Tongue (tissue), 3 donors: Measurements from ENCODE around the gene IL12B. TPM values are rescaled to one million over a fixed set of nuclear protein-coding genes. Genes with fewer than 3 reads are reported as not detected.
"Not testable (repeated sequence)": the region's sequence is repeated elsewhere in the genome, so short reads cannot be mapped to it uniquely, and the experiment has no call there.

Experiments
- DNase-seq: peaks from one replicate; pipeline ENCODE4 v3.0.0-alpha.2; 2015
- small RNA-seq: library from RNA; depleted of rRNA; stranded (forward); fragments of <200 nt; gene quantifications from one replicate; pipeline ENCODE3, GENCODE V24; 2014; ENCODE audit warnings: low replicate concordance
- total RNA-seq: library from RNA; depleted of rRNA; stranded (reverse); fragments of >200 nt; gene quantifications from one replicate; pipeline ENCODE4 v1.2.3, GENCODE V29; 2014

Gene IL12B
- total RNA-seq, 1 donor from 2014 or later = not detected

- DNase-seq = no peak
These were observed 39.5 kb downstream of the IL12B start for GRCh38 chr5:159290741-159291140.

- DNase-seq = peak; percentile 45
These were observed 43.8 kb downstream of the IL12B start for GRCh38 chr5:159286420-159287035.

DNA sequence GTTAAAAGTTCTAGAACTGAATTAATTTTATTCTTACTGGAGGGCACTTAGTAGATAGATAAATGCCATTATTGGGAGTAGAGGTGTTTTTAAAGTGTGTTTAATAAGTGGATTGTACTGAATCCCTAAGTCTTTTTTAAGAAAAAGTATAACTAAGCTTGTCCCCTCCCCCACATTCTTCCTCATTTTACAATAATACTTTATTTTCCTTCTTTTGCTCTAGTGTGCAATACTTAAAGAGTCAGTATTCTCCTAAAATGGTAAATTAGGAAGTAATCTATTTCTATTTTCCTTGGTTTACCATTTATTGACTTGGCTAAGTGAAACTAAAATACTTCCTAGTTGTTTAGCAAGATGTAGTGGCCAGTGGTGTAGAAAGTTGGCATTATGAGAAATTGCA lies 55.6 kb downstream of the IL12B start:
- DNase-seq = no peak

GRCh38 chr5:159273923-159274322 lies 56.4 kb downstream of the IL12B start:
- peak; percentile 23 for DNase-seq

GRCh38 chr5:159269723-159270122 lies 60.6 kb downstream of the IL12B start:
- DNase-seq = no peak

DNA sequence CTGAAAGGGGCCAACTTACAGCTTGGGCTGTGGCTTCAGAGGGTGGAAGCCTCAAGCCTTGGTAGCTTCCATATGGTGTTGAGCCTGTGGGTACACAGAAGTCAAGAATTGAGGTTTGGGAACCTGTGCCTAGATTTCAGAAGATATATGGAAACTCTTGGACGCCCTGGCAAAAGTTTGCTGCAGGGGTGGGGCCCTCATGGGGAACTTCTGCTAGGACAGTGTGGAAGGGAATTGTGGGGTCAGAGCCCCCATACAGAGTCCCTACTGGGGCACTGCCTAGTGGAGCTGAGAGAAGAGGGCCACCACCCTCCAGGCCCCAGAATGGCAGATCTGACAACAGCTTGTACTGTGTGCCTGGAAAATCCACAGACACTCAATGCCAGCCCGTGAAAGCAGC lies 63.5 kb downstream of the IL12B start:
- not testable (repeated sequence) for DNase-seq

Small RNAs within 50 kb of the gene (small RNA-seq; reads per million reads assigned to genes)
- not detected for gene RNU4ATAC2P

Other genes with a start within 250 kb of the IL12B start
- gene EBF1, start 230.6 kb downstream of the IL12B start, total RNA-seq = 35.3 TPM
- gene RNF145, start 120.9 kb downstream of the IL12B start, total RNA-seq = 52.9 TPM
- gene UBLCP1, start 67.2 kb downstream of the IL12B start, total RNA-seq = 9.8 TPM